Neural cell (in vitro differentiated cells): Measurements from ENCODE around the gene PTPRD.

Source experiments
- CTCF ChIP-seq: fragments of 450-650 bp; IDR thresholded peaks from 2 replicates; pipeline ENCODE4 v1.5.1; 2014; ENCODE audit warnings: antibody characterized with exemption, mild to moderate bottlenecking, moderate library complexity; ENCODE audit not compliant: poor library complexity, severe bottlenecking
- EP300 ChIP-seq: fragments of 450-650 bp; conservative IDR thresholded peaks from 2 replicates; pipeline ENCODE4 v1.6.1; 2014; ENCODE audit warnings: antibody characterized with exemption, mild to moderate bottlenecking, moderate library complexity; ENCODE audit not compliant: poor library complexity, severe bottlenecking
- EZH2 ChIP-seq: fragments of 200-600, 300-800 bp; shearing (Covaris generic), sonication (generic); IDR thresholded peaks from 2 replicates; pipeline ENCODE4 v1.6.1; 2014; ENCODE audit warnings: antibody characterized with exemption, low read length, borderline replicate concordance, mild to moderate bottlenecking; ENCODE audit not compliant: insufficient read depth, poor library complexity, severe bottlenecking
- POLR2AphosphoS5 ChIP-seq: IDR thresholded peaks from 2 replicates; pipeline ENCODE4 v1.6.1; 2012
- RAD21 ChIP-seq: fragments of 450-650 bp; conservative IDR thresholded peaks from 2 replicates; pipeline ENCODE4 v1.6.1; 2014; ENCODE audit warnings: antibody characterized with exemption, mild to moderate bottlenecking, moderate library complexity
- REST ChIP-seq: IDR thresholded peaks from 2 replicates; pipeline ENCODE4 v1.6.1; 2012; ENCODE audit warnings: borderline replicate concordance
- SMC3 ChIP-seq: fragments of 450-650 bp; conservative IDR thresholded peaks from 2 replicates; pipeline ENCODE4 v1.6.1; 2014; ENCODE audit warnings: antibody characterized with exemption, mild to moderate bottlenecking, moderate library complexity; ENCODE audit not compliant: poor library complexity

- no peak for TF ChIP-seq CTCF
- no peak for TF ChIP-seq EZH2
- no peak for TF ChIP-seq REST
- TF ChIP-seq POLR2AphosphoS5: no peak
- no peak for TF ChIP-seq EP300
- no peak for TF ChIP-seq SMC3
- no peak for TF ChIP-seq RAD21
Measured at GRCh38 chr9:8474937-8475336, 2137.9 kb downstream of the PTPRD start.
